CD14-positive monocyte (primary cell): ENCODE data around the gene SNAI1. TPM values are rescaled to one million over a fixed set of nuclear protein-coding genes. Genes with fewer than 3 reads are reported as not detected.

Source experiments
- DNase-seq, 3 donors: peaks; one replicate each; pipeline ENCODE4 v3.0.0-alpha.2; 2011 to 2022
- H2AFZ ChIP-seq: 2 replicates; pipeline ENCODE4 v1.6.0; 2012; ENCODE audit warnings: mild to moderate bottlenecking, low read depth, low read length, inconsistent platforms; ENCODE audit not compliant: insufficient read depth, poor library complexity, severe bottlenecking
- H3K27ac ChIP-seq, 2 donors: 1 replicate in 1 of 2; 2 replicates in 1 of 2; pipeline ENCODE4 v1.5.1; 2012 to 2013; ENCODE audit warnings: low read length in 2 of 2, control low read depth in 1 of 2, inconsistent platforms in 1 of 2, low read depth in 1 of 2, mild to moderate bottlenecking in 1 of 2
- H3K27me3 ChIP-seq, 2 donors: one replicate each; pipeline versions ENCODE4 v1.6.0 to v1.6.1; 2011 to 2013; ENCODE audit warnings: low read length in 2 of 2; ENCODE audit not compliant: control insufficient read depth in 2 of 2, insufficient read depth in 2 of 2
- H3K36me3 ChIP-seq, 2 donors: replicated peaks in 1 of 2; 1 replicate in 1 of 2; 2 replicates in 1 of 2; pipeline versions ENCODE4 v1.5.1 to v1.6.1; 2012 to 2013; ENCODE audit warnings: low read length in 2 of 2, control low read depth in 1 of 2, inconsistent platforms in 1 of 2, mild to moderate bottlenecking in 1 of 2; ENCODE audit not compliant: insufficient read depth in 2 of 2, control insufficient read depth in 1 of 2
- H3K4me1 ChIP-seq, 2 donors: 1 replicate in 1 of 2; 2 replicates in 1 of 2; pipeline versions ENCODE4 v1.5.1 to v1.6.1; 2012 to 2013; ENCODE audit warnings: low read length in 2 of 2, control low read depth in 1 of 2, inconsistent platforms in 1 of 2, mild to moderate bottlenecking in 1 of 2, moderate library complexity in 1 of 2; ENCODE audit not compliant: insufficient read depth in 2 of 2, control insufficient read depth in 1 of 2
- H3K4me2 ChIP-seq: replicated peaks from 2 replicates; pipeline ENCODE3; 2012; ENCODE audit warnings: low read length, moderate library complexity, mild to moderate bottlenecking; ENCODE audit not compliant: poor library complexity, severe bottlenecking; ENCODE audit errors: extremely low read depth
- H3K4me3 ChIP-seq, 3 experiments: fragments of 200-600 bp in 1 of 3; sonication (generic) in 1 of 3; replicated peaks in 1 of 3; 1 replicate in 2 of 3; 2 replicates in 1 of 3; pipeline ENCODE4 v1.5.1; 2011 to 2013; ENCODE audit warnings: low read length in 3 of 3, mild to moderate bottlenecking in 3 of 3, control low read depth in 2 of 3, low read depth in 2 of 3, inconsistent platforms in 1 of 3, moderate library complexity in 1 of 3
- H3K79me2 ChIP-seq: 2 replicates; pipeline ENCODE4 v1.6.0; 2012; ENCODE audit warnings: mild to moderate bottlenecking, control low read depth, inconsistent platforms, low read length, moderate library complexity; ENCODE audit not compliant: insufficient read depth
- H3K9ac ChIP-seq: 2 replicates; pipeline ENCODE4 v1.6.0; 2017; ENCODE audit warnings: low read length, mild to moderate bottlenecking; ENCODE audit not compliant: insufficient read depth, poor library complexity, severe bottlenecking
- H3K9me3 ChIP-seq, 2 donors: replicated peaks in 1 of 2; 1 replicate in 1 of 2; 2 replicates in 1 of 2; pipeline versions ENCODE4 v1.5.1 to v1.6.1; 2012 to 2013; ENCODE audit warnings: low read length in 2 of 2, control low read depth in 1 of 2; ENCODE audit not compliant: control insufficient read depth in 1 of 2, insufficient read depth in 1 of 2
- H4K20me1 ChIP-seq: 2 replicates; pipeline ENCODE4 v1.6.0; 2012; ENCODE audit warnings: mild to moderate bottlenecking, low read length, control low read depth, moderate library complexity; ENCODE audit not compliant: insufficient read depth
- H3K27ac Mint-ChIP-seq, 7 donors: one replicate each; pipeline ENCODE4 v1.8.0; 2020; ENCODE audit warnings: mild to moderate bottlenecking in 7 of 7, mixed read lengths in 7 of 7, moderate library complexity in 6 of 7, inconsistent platforms in 2 of 7
- H3K27me3 Mint-ChIP-seq, 3 donors: one replicate each; pipeline ENCODE4 v1.8.0; 2021 to 2022; ENCODE audit warnings: low read depth in 3 of 3, mild to moderate bottlenecking in 3 of 3, mixed read lengths in 3 of 3, moderate library complexity in 3 of 3, inconsistent platforms in 1 of 3
- H3K36me3 Mint-ChIP-seq, 2 donors: one replicate each; pipeline ENCODE4 v1.8.0; 2020; ENCODE audit warnings: mixed read lengths in 2 of 2, inconsistent platforms in 1 of 2, mild to moderate bottlenecking in 1 of 2
- H3K4me1 Mint-ChIP-seq: one replicate; pipeline ENCODE4 v1.8.0; 2020; ENCODE audit warnings: mild to moderate bottlenecking, mixed read lengths
- H3K4me3 Mint-ChIP-seq, 2 donors: one replicate each; pipeline ENCODE4 v1.8.0; 2020; ENCODE audit warnings: mild to moderate bottlenecking in 2 of 2, mixed read lengths in 2 of 2, moderate library complexity in 1 of 2
- H3K9me3 Mint-ChIP-seq, 7 donors: one replicate each; pipeline ENCODE4 v1.8.0; 2020 to 2022; ENCODE audit warnings: mixed read lengths in 7 of 7, mild to moderate bottlenecking in 6 of 7, moderate library complexity in 6 of 7, inconsistent platforms in 2 of 7
- WGBS: methylation state at CpG from one replicate; pipeline ENCODE4 v1.1.5; 2013; ENCODE audit warnings: missing lambda C conversion rate; ENCODE audit not compliant: insufficient coverage; 5-methylcytosine and 5-hydroxymethylcytosine counted together
- intact Hi-C, 2 donors: fragments of 100-400 bp; cut with micrococcal nuclease; formaldehyde crosslinking; loops; one replicate each; pipeline versions ENCODE4 v1.15.0 to v1.15.1; 2023
- polyA plus RNA-seq, 3 donors: library from polyadenylated mRNA; depleted of rRNA in 1 of 3; unstranded in 2 of 3; stranded (reverse) in 1 of 3; fragments of 300-500 nt in 2 of 3; fragments of >200 nt in 1 of 3; fragmentation: Illumina TruSeq in 2 of 3; gene quantifications; 1 replicate in 2 of 3; 2 replicates in 1 of 3; pipeline ENCODE4 v1.2.3, GENCODE V29; 2012 to 2021
- TF ChIP-seq, protein P1 (sequence below): fragments of 200-600 bp; IDR thresholded peaks from one replicate; pipeline ENCODE4 v1.8.0; 2022; ENCODE audit warnings: antibody characterized with exemption, mild to moderate bottlenecking

SNAI1 gene
- polyA plus RNA-seq, 3 donors: 2.4 to 181 (median 2.6) TPM

DNA sequence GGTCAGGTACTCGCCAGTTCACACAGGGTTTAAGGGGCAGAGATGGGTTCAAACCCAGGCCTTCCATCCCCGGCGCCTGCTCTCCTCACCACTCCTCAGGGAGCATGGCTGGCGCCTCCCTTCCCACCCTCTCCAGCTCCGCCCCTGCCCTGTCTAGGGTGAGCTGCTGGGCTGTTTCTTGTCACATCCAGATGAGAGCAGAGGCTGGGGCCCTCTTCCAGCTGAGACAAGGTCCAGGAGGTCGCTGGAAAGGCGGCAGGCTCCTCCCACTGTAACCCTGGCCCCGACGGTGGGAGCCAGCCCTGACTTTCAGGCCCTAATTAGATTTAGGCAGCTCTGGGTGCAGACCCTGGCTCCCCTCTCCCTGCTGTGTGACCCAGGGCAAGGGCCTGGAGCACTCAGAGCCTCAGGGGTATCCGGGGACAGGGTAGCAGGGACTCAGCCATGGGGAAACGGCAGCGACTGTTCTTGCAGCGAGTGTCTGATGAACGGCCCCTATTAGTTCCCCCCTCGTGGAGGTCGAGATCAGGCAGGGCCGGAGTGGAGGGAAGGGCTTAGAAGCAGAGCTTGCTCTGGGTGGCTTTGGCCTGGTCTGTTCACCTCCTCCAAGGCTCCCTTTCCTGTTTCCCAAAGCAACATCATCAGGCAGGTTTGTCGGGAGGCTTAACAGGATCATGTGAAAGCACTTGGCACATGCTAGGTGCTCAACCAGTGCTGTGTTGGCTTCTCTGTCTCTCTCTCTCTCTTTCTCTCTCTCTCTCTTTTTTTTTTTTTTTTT lies 33.4 kb downstream of the SNAI1 start:
- Histone ChIP-seq H3K36me3 (no peaks in the 10 kb centered on the region), H3K27ac (no peak overlapping the region), H3K79me2 (no peaks in the 10 kb centered on the region), H4K20me1 (no peaks in the 10 kb centered on the region), H3K4me3 (no peak overlapping the region), H2AFZ (no peak overlapping the region), H3K9ac (no peak overlapping the region), H3K27me3 (no peaks in the 10 kb centered on the region), H3K4me1 (peaks cover 55 to 56% of the 10 kb centered on the region in 2 donors), H3K4me2 (no peak overlapping the region), H3K9me3 (no peaks in the 10 kb centered on the region)
- TF ChIP-seq, protein P1, sequence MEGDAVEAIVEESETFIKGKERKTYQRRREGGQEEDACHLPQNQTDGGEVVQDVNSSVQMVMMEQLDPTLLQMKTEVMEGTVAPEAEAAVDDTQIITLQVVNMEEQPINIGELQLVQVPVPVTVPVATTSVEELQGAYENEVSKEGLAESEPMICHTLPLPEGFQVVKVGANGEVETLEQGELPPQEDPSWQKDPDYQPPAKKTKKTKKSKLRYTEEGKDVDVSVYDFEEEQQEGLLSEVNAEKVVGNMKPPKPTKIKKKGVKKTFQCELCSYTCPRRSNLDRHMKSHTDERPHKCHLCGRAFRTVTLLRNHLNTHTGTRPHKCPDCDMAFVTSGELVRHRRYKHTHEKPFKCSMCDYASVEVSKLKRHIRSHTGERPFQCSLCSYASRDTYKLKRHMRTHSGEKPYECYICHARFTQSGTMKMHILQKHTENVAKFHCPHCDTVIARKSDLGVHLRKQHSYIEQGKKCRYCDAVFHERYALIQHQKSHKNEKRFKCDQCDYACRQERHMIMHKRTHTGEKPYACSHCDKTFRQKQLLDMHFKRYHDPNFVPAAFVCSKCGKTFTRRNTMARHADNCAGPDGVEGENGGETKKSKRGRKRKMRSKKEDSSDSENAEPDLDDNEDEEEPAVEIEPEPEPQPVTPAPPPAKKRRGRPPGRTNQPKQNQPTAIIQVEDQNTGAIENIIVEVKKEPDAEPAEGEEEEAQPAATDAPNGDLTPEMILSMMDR: no peak
- peaks cover 6 to 13% (median 11%) of the 10 kb centered on the region in 3 donors for H3K27me3 Mint-ChIP-seq
- H3K36me3 Mint-ChIP-seq: peaks cover 0 to 5% of the 10 kb centered on the region in 2 donors
- DNase-seq: no peak
- H3K9me3 Mint-ChIP-seq: no peaks in the 10 kb centered on the region
- H3K4me1 Mint-ChIP-seq: peaks cover 59% of the 10 kb centered on the region
- no peak overlapping the region for H3K4me3 Mint-ChIP-seq
- intact Hi-C loops: no loop called here
- 92% methylated on average over 18 of the region's 18 CpGs for WGBS
- no peak overlapping the region for H3K27ac Mint-ChIP-seq

GRCh38 chr20:50017160-50017559 lies 34.4 kb downstream of the SNAI1 start:
- WGBS: 92% methylated on average over 4 of the region's 5 CpGs
- DNase-seq: no peak
- TF ChIP-seq, protein P1: no peak
- no peak overlapping the region for H3K4me3 Mint-ChIP-seq
- Histone ChIP-seq H3K9ac (no peak overlapping the region), H2AFZ (no peak overlapping the region), H3K27ac (no peak overlapping the region), H3K9me3 (no peaks in the 10 kb centered on the region), H3K4me2 (no peak overlapping the region), H3K4me3 (no peak overlapping the region), H4K20me1 (no peaks in the 10 kb centered on the region), H3K79me2 (no peaks in the 10 kb centered on the region), H3K36me3 (no peaks in the 10 kb centered on the region), H3K4me1 (peaks cover 53 to 54% of the 10 kb centered on the region in 2 donors), H3K27me3 (no peaks in the 10 kb centered on the region)
- intact Hi-C loops: no loop called here
- H3K36me3 Mint-ChIP-seq: peaks cover 0 to 5% of the 10 kb centered on the region in 2 donors
- peak overlapping the region in 2 of 7 donors; percentile 25 to 68 for H3K27ac Mint-ChIP-seq
- H3K9me3 Mint-ChIP-seq: no peaks in the 10 kb centered on the region
- H3K27me3 Mint-ChIP-seq: peaks cover 4 to 10% (median 9%) of the 10 kb centered on the region in 3 donors
- H3K4me1 Mint-ChIP-seq: peaks cover 57% of the 10 kb centered on the region
